Activated naive CD8-positive, alpha-beta T cell treated with anti-CD3 and anti-CD28 coated beads, Interleukin-2, amount 50 U/mL, for 16 hours (primary cell): ENCODE data around the gene MUSTN1.

ENCODE experiments used
- DNase-seq: peaks from one replicate; pipeline ENCODE4 v3.0.0-alpha.2; 2020; ENCODE audit warnings: low read depth, low spot score

Gene MUSTN1

GRCh38 chr3:52835766-52836470 is 1.1 kb upstream of the MUSTN1 start:
- DNase-seq, result no peak

GRCh38 chr3:52833202-52833601 is 1.6 kb downstream of the MUSTN1 start:
- DNase-seq, result no peak

- DNase-seq, result no peak
Measured at GRCh38 chr3:52831500-52832301, 3.1 kb downstream of the MUSTN1 start.

GRCh38 chr3:52830535-52831258 is 4.1 kb downstream of the MUSTN1 start, which contains the start of gene ITIH4:
Gene ITIH4, minus strand, starts transcription at chr3:52830672. Its CDS starts 30 bp downstream, at chr3:52830642.
- DNase-seq, result no peak

GRCh38 chr3:52829906-52830463 is 4.8 kb downstream of the MUSTN1 start:
- DNase-seq, result no peak

- DNase-seq, result no peak
Measured at GRCh38 chr3:52829482-52829881, 5.3 kb downstream of the MUSTN1 start.

GRCh38 chr3:52827866-52828376 is 6.9 kb downstream of the MUSTN1 start:
- DNase-seq, result no peak

- no peak for DNase-seq
Measured at GRCh38 chr3:52827441-52827840, 7.4 kb downstream of the MUSTN1 start.

- no peak for DNase-seq
Measured at GRCh38 chr3:52824037-52824436, 10.8 kb downstream of the MUSTN1 start.

GRCh38 chr3:52822363-52822762 is 12.5 kb downstream of the MUSTN1 start:
- DNase-seq, result no peak

- DNase-seq, result no peak
Measured at GRCh38 chr3:52820736-52821135, 14.1 kb downstream of the MUSTN1 start.

- no peak for DNase-seq
Measured at GRCh38 chr3:52819936-52820335, 14.9 kb downstream of the MUSTN1 start.

- no peak for DNase-seq
Measured at GRCh38 chr3:52817860-52818259, 17.0 kb downstream of the MUSTN1 start.

- no peak for DNase-seq
Measured at GRCh38 chr3:52817221-52817620, 17.6 kb downstream of the MUSTN1 start.

GRCh38 chr3:52816654-52817053 is 18.2 kb downstream of the MUSTN1 start:
- DNase-seq, result no peak

GRCh38 chr3:52816199-52816598 is 18.6 kb downstream of the MUSTN1 start:
- DNase-seq, result no peak

- no peak for DNase-seq
Measured at GRCh38 chr3:52813810-52814209, 21.0 kb downstream of the MUSTN1 start.

GRCh38 chr3:52811452-52812011 is 23.3 kb downstream of the MUSTN1 start:
- no peak for DNase-seq

- no peak for DNase-seq
Measured at GRCh38 chr3:52810923-52811322, 23.9 kb downstream of the MUSTN1 start.

GRCh38 chr3:52809662-52810377 is 25.0 kb downstream of the MUSTN1 start:
- DNase-seq, result no peak

- no peak for DNase-seq
Measured at GRCh38 chr3:52809149-52809548, 25.7 kb downstream of the MUSTN1 start.
